H1 (cell line): Measurements from ENCODE around the gene RPTOR. TPM values are rescaled to one million over a fixed set of nuclear protein-coding genes. Genes with fewer than 3 reads are reported as not detected.

ENCODE experiments used
- E2F6 ChIP-seq: IDR thresholded peaks from 2 replicates; pipeline ENCODE4 v1.6.1; 2012; ENCODE audit warnings: inconsistent platforms
- FOSL1 ChIP-seq: IDR thresholded peaks from 2 replicates; pipeline ENCODE4 v1.6.1; 2011; ENCODE audit warnings: mild to moderate bottlenecking, low read depth, low read length, moderate library complexity; ENCODE audit not compliant: insufficient read depth
- KDM1A ChIP-seq: fragments of 200-600, 300-600 bp; sonication (generic); IDR thresholded peaks from 2 replicates; pipeline ENCODE4 v1.7.1; 2016; ENCODE audit warnings: mild to moderate bottlenecking, low read length, borderline replicate concordance
- MAX ChIP-seq: IDR thresholded peaks from 2 replicates; pipeline ENCODE4 v1.6.1; 2012; ENCODE audit warnings: inconsistent platforms
- polyA plus RNA-seq, 7 experiments: library from polyadenylated mRNA; depleted of rRNA in 3 of 7; stranded (reverse) in 5 of 7; unstranded in 2 of 7; fragments of >200 nt in 5 of 7; fragments of 200-250 nt in 2 of 7; gene quantifications; 1 replicate in 5 of 7; 2 replicates in 1 of 7; 4 replicates in 1 of 7; pipeline versions ENCODE4 v1.2.1 to v1.2.3, GENCODE V29; 2011 to 2013; ENCODE audit warnings: missing spikeins in 2 of 7, mixed read lengths in 2 of 7
- total RNA-seq: library from RNA; stranded (reverse); fragmentation: NEBNext Ultra II Directional; extraction: Animal tissue kit (Norgen Biotek cat#: 25700); gene quantifications from 2 replicates; pipeline ENCODE4 v1.2.1, GENCODE V29; 2021

The RPTOR gene
- total and polyA plus RNA-seq, 2 of the 8 experiments (the other 6 are each of a cell fraction or from before 2014, with no cell fraction given): 6.9 to 28.7 TPM

DNA sequence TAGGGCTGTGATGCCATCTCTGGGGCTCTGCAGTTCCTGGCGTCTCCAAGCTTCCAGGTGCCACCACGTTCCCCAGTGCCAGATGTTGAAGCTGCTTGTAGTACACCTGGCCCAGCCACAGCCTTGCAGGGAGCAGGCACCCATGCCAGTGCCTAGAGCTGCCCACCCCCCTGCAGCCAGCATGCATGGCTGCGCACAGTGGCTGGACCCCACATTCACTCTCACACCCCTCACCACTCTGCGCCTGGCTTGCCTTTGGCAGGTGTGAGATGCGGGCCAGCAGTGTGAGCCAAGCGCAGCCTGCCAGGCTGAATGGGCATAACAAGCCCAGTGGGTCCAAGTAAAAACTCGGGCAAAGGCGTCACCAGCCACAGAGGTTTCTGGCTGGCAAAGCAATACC, 371.6 kb downstream of the RPTOR start (continued):
- TF ChIP-seq KDM1A (no peak), MAX (no peak), FOSL1 (no peak), E2F6 (no peak)
